HEK293T (cell line): Measurements from ENCODE around the gene CDCA3.

ENCODE experiments used
- CTCF ChIA-PET: fragments of 350-600 bp; formaldehyde crosslinking; extraction: SDS; loops from one replicate; lab custom pipeline; 2021; ENCODE audit warnings: antibody characterized with exemption, inconsistent platforms; lab: Yijun Ruan, JAX
- POLR2A ChIA-PET: fragments of 350-600 bp; formaldehyde crosslinking; extraction: SDS; loops from one replicate; lab custom pipeline; 2020; ENCODE audit warnings: antibody characterized with exemption, inconsistent platforms; lab: Yijun Ruan, JAX
- DNase-seq: peaks from one replicate; pipeline ENCODE4 v3.0.0; 2012; ENCODE audit warnings: mixed read lengths; ENCODE audit errors: extremely low spot score
- ARNT ChIP-seq: fragments of 450-650 bp; IDR thresholded peaks from 2 replicates; pipeline ENCODE4 v1.6.1; 2017; ENCODE audit warnings: mild to moderate bottlenecking
- BHLHE40 ChIP-seq: fragments of 450-650 bp; IDR thresholded peaks from 2 replicates; pipeline ENCODE4 v1.6.1; 2016; ENCODE audit warnings: mild to moderate bottlenecking, moderate library complexity, borderline replicate concordance
- CTBP1 ChIP-seq: fragments of 450-650 bp; IDR thresholded peaks from 2 replicates; pipeline ENCODE4 v1.6.1; 2016; ENCODE audit warnings: borderline replicate concordance
- ELF4 ChIP-seq: fragments of 450-650 bp; IDR thresholded peaks from 2 replicates; pipeline ENCODE4 v1.6.1; 2017; ENCODE audit warnings: antibody characterized with exemption
- FOXA1 ChIP-seq: fragments of 450-650 bp; IDR thresholded peaks from 2 replicates; pipeline ENCODE4 v1.6.1; 2016; ENCODE audit warnings: mild to moderate bottlenecking
- FOXK2 ChIP-seq: fragments of 450-650 bp; IDR thresholded peaks from 2 replicates; pipeline ENCODE4 v1.6.1; 2016; ENCODE audit warnings: mild to moderate bottlenecking
- FOXM1 ChIP-seq: fragments of 450-650 bp; IDR thresholded peaks from 2 replicates; pipeline ENCODE4 v1.6.1; 2017; ENCODE audit warnings: mild to moderate bottlenecking, borderline replicate concordance
- HDGF ChIP-seq: fragments of 450-650 bp; IDR thresholded peaks from 2 replicates; pipeline ENCODE4 v1.6.1; 2017; ENCODE audit warnings: antibody characterized with exemption, borderline replicate concordance
- L3MBTL2 ChIP-seq: fragments of 450-650 bp; conservative IDR thresholded peaks from 2 replicates; pipeline ENCODE4 v1.6.1; 2016; ENCODE audit warnings: mild to moderate bottlenecking
- LEF1 ChIP-seq: fragments of 450-650 bp; IDR thresholded peaks from 2 replicates; pipeline ENCODE4 v1.6.1; 2017; ENCODE audit warnings: mild to moderate bottlenecking, borderline replicate concordance
- NFRKB ChIP-seq: fragments of 450-650 bp; IDR thresholded peaks from 2 replicates; pipeline ENCODE4 v1.6.1; 2016; ENCODE audit warnings: mild to moderate bottlenecking, moderate library complexity
- PKNOX1 ChIP-seq: fragments of 450-650 bp; IDR thresholded peaks from 2 replicates; pipeline ENCODE4 v1.6.1; 2016
- SP1 ChIP-seq: fragments of 450-650 bp; IDR thresholded peaks from 2 replicates; pipeline ENCODE4 v1.6.1; 2017
- SUZ12 ChIP-seq: fragments of 450-650 bp; IDR thresholded peaks from 2 replicates; pipeline ENCODE4 v1.6.1; 2016; ENCODE audit warnings: mild to moderate bottlenecking
- TARDBP ChIP-seq: fragments of 450-650 bp; IDR thresholded peaks from 2 replicates; pipeline ENCODE4 v1.6.1; 2016
- ZNF384 ChIP-seq: fragments of 450-650 bp; IDR thresholded peaks from 2 replicates; pipeline ENCODE4 v1.6.1; 2016

CDCA3 gene

GRCh38 chr12:6832125-6832524 is 19.0 kb downstream of the CDCA3 start:
- ChIA-PET POLR2A (interaction anchor here (1.0 to 6.3 kb wide), 4 partner anchors 19 to 79 kb away, joined by 3 to 51 read pairs (median 8); partner anchors contain the start of genes CDCA3, MLF2 and USP5), CTCF (interaction anchor here (0.6 to 2.1 kb wide), 4 partner anchors 11 to 78 kb away, joined by 3 to 6 read pairs (median 4); no protein-coding TSS in a partner anchor)
- TF ChIP-seq ELF4 (no peak), L3MBTL2 (no peak), BHLHE40 (no peak), ZNF384 (no peak), TARDBP (no peak), NFRKB (no peak), LEF1 (no peak), ARNT (no peak), CTBP1 (no peak), HDGF (no peak), FOXM1 (no peak), SUZ12 (no peak), SP1 (no peak), FOXK2 (no peak)
- no peak for DNase-seq

GRCh38 chr12:6831450-6831995 is 19.6 kb downstream of the CDCA3 start:
- DNase-seq = no peak
- ChIA-PET CTCF (interaction anchor here (0.6 to 2.1 kb wide), 3 partner anchors 12 to 78 kb away, joined by 3 to 6 read pairs (median 5); no protein-coding TSS in a partner anchor), POLR2A (interaction anchor here (1.0 to 6.3 kb wide), 6 partner anchors 20 to 107 kb away, joined by 3 to 51 read pairs (median 8); partner anchors contain the start of genes CDCA3, COPS7A, MLF2 and USP5)
- TF ChIP-seq NFRKB = no peak
- TF ChIP-seq FOXK2 = no peak
- TF ChIP-seq LEF1 = no peak
- no peak for TF ChIP-seq ZNF384

- ChIA-PET POLR2A (interaction anchor here (1.0 to 5.5 kb wide), 5 partner anchors 11 to 107 kb away, joined by 3 to 49 read pairs (median 4); partner anchors contain the start of genes CDCA3, COPS7A, MLF2 and USP5), CTCF (interaction anchor here (2.1 kb wide), 1 partner anchor 77 kb away, joined by 6 read pairs; no protein-coding TSS in a partner anchor)
- no peak for TF ChIP-seq BHLHE40
- DNase-seq = no peak
These were observed 20.1 kb downstream of the CDCA3 start for GRCh38 chr12:6830999-6831398.

GRCh38 chr12:6830286-6830890 is 20.7 kb downstream of the CDCA3 start:
- no peak for TF ChIP-seq NFRKB
- TF ChIP-seq ZNF384 = no peak
- TF ChIP-seq ARNT = no peak
- TF ChIP-seq TARDBP = no peak
- TF ChIP-seq CTBP1 = no peak
- no peak for TF ChIP-seq SUZ12
- TF ChIP-seq HDGF = no peak
- TF ChIP-seq LEF1 = no peak
- no peak for TF ChIP-seq ELF4
- no peak for TF ChIP-seq FOXM1
- ChIA-PET CTCF (interaction anchor here (1.1 to 2.1 kb wide), 2 partner anchors 42 to 76 kb away, joined by 6 read pairs; partner anchors contain the start of gene SPSB2), POLR2A (interaction anchor here (1.0 to 5.5 kb wide), 9 partner anchors 9 to 106 kb away, joined by 3 to 49 read pairs (median 4); partner anchors contain the start of genes CDCA3, COPS7A, GPR162 and MLF2)
- DNase-seq = no peak

- no peak for TF ChIP-seq TARDBP
- no peak for TF ChIP-seq SP1
- no peak for TF ChIP-seq BHLHE40
- TF ChIP-seq CTBP1 = no peak
- POLR2A ChIA-PET = interaction anchor here (0.7 to 5.5 kb wide), 15 partner anchors 8 to 266 kb away, joined by 3 to 49 read pairs (median 4); partner anchors contain the start of genes C12orf57, CD4, CDCA3 and COPS7A
- DNase-seq = no peak
- CTCF ChIA-PET = interaction anchor here (0.6 to 1.2 kb wide), 3 partner anchors 23 to 164 kb away, joined by 3 to 6 read pairs (median 4); partner anchors contain the start of genes SPSB2 and USP5
These were observed 21.4 kb downstream of the CDCA3 start for GRCh38 chr12:6829536-6830220.

GRCh38 chr12:6828781-6829535 is 22.1 kb downstream of the CDCA3 start:
- POLR2A ChIA-PET = interaction anchor here (0.5 to 5.5 kb wide), 19 partner anchors 8 to 265 kb away, joined by 3 to 49 read pairs (median 4); partner anchors contain the start of genes C12orf57, CD4, CDCA3 and COPS7A

More at GRCh38 chr12:6828781-6829535, 22.1 kb downstream of the CDCA3 start:
- CTCF ChIA-PET = interaction anchor here (0.6 to 1.2 kb wide), 4 partner anchors 23 to 163 kb away, joined by 3 to 6 read pairs (median 4); partner anchors contain the start of genes PTMS, SPSB2 and USP5
- peak; percentile 51 for DNase-seq
- TF ChIP-seq PKNOX1 (no peak), FOXM1 (no peak), SUZ12 (no peak), CTBP1 (no peak), FOXK2 (no peak), TARDBP (no peak), SP1 (no peak), NFRKB (no peak), FOXA1 (no peak), ZNF384 (no peak), ELF4 (no peak), L3MBTL2 (no peak), HDGF (no peak), LEF1 (no peak), ARNT (no peak), BHLHE40 (no peak)
